Measurements from ENCODE around the gene ZBTB7C. TPM values are rescaled to one million over a fixed set of nuclear protein-coding genes. Genes with fewer than 3 reads are reported as not detected.

ZBTB7C gene
- polyA plus RNA-seq, 2 of the 4 experiments (the other 2 are of a cell fraction), result 0.10 to 0.12 TPM

DNA sequence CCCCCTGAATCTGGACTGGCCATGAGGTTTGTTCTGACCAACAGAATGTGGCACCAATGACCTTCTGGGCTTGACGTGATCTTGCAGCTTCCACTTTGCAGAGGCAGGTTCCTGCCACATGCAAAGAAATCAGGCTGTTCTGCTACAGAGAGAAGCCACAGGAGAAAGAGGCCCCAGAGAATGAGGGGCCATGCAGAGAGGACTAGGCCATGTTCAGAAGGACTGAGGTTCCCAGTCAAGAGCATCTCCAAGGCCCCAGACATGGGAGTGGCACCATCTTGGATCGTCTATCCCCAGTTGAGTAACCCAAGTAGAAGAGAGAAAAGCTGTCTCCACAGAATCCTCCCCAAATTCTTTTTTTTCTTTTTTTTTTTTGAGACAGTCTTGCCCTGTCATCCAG is 131.1 kb downstream of the ZBTB7C start (continued):
- TF ChIP-seq PHF8 (IDR thresholded peaks at IDR 0.05; ENCODE audit: borderline replicate concordance, low read depth), result no peak
- TF ChIP-seq KDM1A (IDR thresholded peaks at IDR 0.05; ENCODE audit: low read depth), result no peak

GRCh38 chr18:48274301-48274700 is 134.9 kb downstream of the ZBTB7C start:
- ChIA-PET CTCF (no interaction called here), POLR2A (no interaction called here)
- H3K4me3 ChIP-seq, result no peak overlapping the region
- peaks cover 15% of the 10 kb centered on the region for H3K4me1 ChIP-seq
- ATAC-seq (no peak), DNase-seq (ENCODE audit: low read depth in 1 of 2, low spot score in 1 of 2) (no peak), FAIRE-seq (no peak)
- H3K27ac ChIP-seq, result peak overlapping the region; percentile 24 to 29; a peak in 1 of 6 replicates
- H3K4me2 ChIP-seq, result peak overlapping the region; percentile 14; the same call in 1 of the 3 replicates
- H3K9me3 ChIP-seq, result no peaks in the 10 kb centered on the region
- 25% methylated on average over 1 of the region's 1 CpG for WGBS (ENCODE audit: missing lambda C conversion rate)
- TF ChIP-seq RFX5 (IDR thresholded peaks at IDR 0.05) (no peak), MAFK (IDR thresholded peaks at IDR 0.05; ENCODE audit: partially characterized antibody) (no peak), NFE2L2 (conservative IDR thresholded peaks at IDR 0.05; ENCODE audit: low read length) (no peak), CHD2 (IDR thresholded peaks at IDR 0.05; ENCODE audit: low read length, partially characterized antibody) (no peak), EHMT2 (IDR thresholded peaks at IDR 0.05; ENCODE audit: low read depth) (no peak), TFCP2L1 (CRISPR knock-in tag; IDR thresholded peaks at IDR 0.05) (no peak), CEBPB (IDR thresholded peaks at IDR 0.05) (no peak), EP300 (IDR thresholded peaks at IDR 0.05) (no peak), FOSB (CRISPR knock-in tag; IDR thresholded peaks at IDR 0.05) (no peak), FOXS1 (CRISPR knock-in tag; IDR thresholded peaks at IDR 0.05) (no peak), RCOR1 (IDR thresholded peaks at IDR 0.05; ENCODE audit: low read depth, low read length) (no peak), FOSL2 (IDR thresholded peaks at IDR 0.05) (no peak), FOSL2 (CRISPR knock-in tag; IDR thresholded peaks at IDR 0.05) (no peak), POLR2AphosphoS2 (conservative IDR thresholded peaks at IDR 0.05; ENCODE audit: low read length) (no peak), RAD21 (conservative IDR thresholded peaks at IDR 0.05 in 1 of 2, IDR thresholded peaks at IDR 0.05 in 1 of 2) (no peak), ZC3H11A (IDR thresholded peaks at IDR 0.05) (no peak), HOXA7 (CRISPR knock-in tag; IDR thresholded peaks at IDR 0.05) (no peak)
- TF ChIP-seq, protein P1, sequence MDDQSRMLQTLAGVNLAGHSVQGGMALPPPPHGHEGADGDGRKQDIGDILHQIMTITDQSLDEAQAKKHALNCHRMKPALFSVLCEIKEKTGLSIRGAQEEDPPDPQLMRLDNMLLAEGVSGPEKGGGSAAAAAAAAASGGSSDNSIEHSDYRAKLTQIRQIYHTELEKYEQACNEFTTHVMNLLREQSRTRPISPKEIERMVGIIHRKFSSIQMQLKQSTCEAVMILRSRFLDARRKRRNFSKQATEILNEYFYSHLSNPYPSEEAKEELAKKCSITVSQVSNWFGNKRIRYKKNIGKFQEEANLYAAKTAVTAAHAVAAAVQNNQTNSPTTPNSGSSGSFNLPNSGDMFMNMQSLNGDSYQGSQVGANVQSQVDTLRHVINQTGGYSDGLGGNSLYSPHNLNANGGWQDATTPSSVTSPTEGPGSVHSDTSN (IDR thresholded peaks at IDR 0.05), result no peak
- TF ChIP-seq, protein P2, sequence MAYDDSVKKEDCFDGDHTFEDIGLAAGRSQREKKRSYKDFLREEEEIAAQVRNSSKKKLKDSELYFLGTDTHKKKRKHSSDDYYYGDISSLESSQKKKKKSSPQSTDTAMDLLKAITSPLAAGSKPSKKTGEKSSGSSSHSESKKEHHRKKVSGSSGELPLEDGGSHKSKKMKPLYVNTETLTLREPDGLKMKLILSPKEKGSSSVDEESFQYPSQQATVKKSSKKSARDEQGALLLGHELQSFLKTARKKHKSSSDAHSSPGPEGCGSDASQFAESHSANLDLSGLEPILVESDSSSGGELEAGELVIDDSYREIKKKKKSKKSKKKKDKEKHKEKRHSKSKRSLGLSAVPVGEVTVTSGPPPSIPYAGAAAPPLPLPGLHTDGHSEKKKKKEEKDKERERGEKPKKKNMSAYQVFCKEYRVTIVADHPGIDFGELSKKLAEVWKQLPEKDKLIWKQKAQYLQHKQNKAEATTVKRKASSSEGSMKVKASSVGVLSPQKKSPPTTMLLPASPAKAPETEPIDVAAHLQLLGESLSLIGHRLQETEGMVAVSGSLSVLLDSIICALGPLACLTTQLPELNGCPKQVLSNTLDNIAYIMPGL (CRISPR knock-in tag; IDR thresholded peaks at IDR 0.05; ENCODE audit: borderline replicate concordance), result no peak
- TF ChIP-seq, protein P3, sequence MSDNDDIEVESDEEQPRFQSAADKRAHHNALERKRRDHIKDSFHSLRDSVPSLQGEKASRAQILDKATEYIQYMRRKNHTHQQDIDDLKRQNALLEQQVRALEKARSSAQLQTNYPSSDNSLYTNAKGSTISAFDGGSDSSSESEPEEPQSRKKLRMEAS (IDR thresholded peaks at IDR 0.05), result no peak
- TF ChIP-seq, protein P4, sequence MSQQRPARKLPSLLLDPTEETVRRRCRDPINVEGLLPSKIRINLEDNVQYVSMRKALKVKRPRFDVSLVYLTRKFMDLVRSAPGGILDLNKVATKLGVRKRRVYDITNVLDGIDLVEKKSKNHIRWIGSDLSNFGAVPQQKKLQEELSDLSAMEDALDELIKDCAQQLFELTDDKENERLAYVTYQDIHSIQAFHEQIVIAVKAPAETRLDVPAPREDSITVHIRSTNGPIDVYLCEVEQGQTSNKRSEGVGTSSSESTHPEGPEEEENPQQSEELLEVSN (IDR thresholded peaks at IDR 0.05; ENCODE audit: borderline replicate concordance, low read depth), result no peak

GRCh38 chr18:48270929-48271328 is 138.3 kb downstream of the ZBTB7C start:
- Histone ChIP-seq H3K27ac (no peak overlapping the region), H3K9me3 (no peaks in the 10 kb centered on the region), H3K4me2 (peak overlapping the region; percentile 39; the same call in 2 of the 3 replicates), H3K4me1 (peaks cover 15% of the 10 kb centered on the region), H3K4me3 (no peak overlapping the region)
- CTCF ChIA-PET, result no interaction called here
- ATAC-seq (no peak), FAIRE-seq (no peak), DNase-seq (ENCODE audit: low read depth in 1 of 2, low spot score in 1 of 2) (no peak)
- 10% methylated on average over 1 of the region's 1 CpG for WGBS (ENCODE audit: missing lambda C conversion rate)
- POLR2A ChIA-PET, result no interaction called here
- TF ChIP-seq CHD4 (IDR thresholded peaks at IDR 0.05; ENCODE audit: borderline replicate concordance), result no peak
- TF ChIP-seq, protein P5, sequence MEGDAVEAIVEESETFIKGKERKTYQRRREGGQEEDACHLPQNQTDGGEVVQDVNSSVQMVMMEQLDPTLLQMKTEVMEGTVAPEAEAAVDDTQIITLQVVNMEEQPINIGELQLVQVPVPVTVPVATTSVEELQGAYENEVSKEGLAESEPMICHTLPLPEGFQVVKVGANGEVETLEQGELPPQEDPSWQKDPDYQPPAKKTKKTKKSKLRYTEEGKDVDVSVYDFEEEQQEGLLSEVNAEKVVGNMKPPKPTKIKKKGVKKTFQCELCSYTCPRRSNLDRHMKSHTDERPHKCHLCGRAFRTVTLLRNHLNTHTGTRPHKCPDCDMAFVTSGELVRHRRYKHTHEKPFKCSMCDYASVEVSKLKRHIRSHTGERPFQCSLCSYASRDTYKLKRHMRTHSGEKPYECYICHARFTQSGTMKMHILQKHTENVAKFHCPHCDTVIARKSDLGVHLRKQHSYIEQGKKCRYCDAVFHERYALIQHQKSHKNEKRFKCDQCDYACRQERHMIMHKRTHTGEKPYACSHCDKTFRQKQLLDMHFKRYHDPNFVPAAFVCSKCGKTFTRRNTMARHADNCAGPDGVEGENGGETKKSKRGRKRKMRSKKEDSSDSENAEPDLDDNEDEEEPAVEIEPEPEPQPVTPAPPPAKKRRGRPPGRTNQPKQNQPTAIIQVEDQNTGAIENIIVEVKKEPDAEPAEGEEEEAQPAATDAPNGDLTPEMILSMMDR (IDR thresholded peaks at IDR 0.05), result no peak
- TF ChIP-seq, protein P4 (IDR thresholded peaks at IDR 0.05; ENCODE audit: borderline replicate concordance, low read depth), result no peak
- no peak for TF ChIP-seq ZC3H11A (IDR thresholded peaks at IDR 0.05)
- no peak for TF ChIP-seq HOXA7 (CRISPR knock-in tag; IDR thresholded peaks at IDR 0.05)
- TF ChIP-seq, protein P6, sequence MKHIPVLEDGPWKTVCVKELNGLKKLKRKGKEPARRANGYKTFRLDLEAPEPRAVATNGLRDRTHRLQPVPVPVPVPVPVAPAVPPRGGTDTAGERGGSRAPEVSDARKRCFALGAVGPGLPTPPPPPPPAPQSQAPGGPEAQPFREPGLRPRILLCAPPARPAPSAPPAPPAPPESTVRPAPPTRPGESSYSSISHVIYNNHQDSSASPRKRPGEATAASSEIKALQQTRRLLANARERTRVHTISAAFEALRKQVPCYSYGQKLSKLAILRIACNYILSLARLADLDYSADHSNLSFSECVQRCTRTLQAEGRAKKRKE (CRISPR knock-in tag; IDR thresholded peaks at IDR 0.05; ENCODE audit: low read depth), result no peak
- TF ChIP-seq JUNB (IDR thresholded peaks at IDR 0.05), result no peak
- no peak for TF ChIP-seq FOSB (CRISPR knock-in tag; IDR thresholded peaks at IDR 0.05)
- no peak for TF ChIP-seq EHF (CRISPR knock-in tag; IDR thresholded peaks at IDR 0.05)
- TF ChIP-seq CBX2 (IDR thresholded peaks at IDR 0.05; ENCODE audit: borderline replicate concordance, low read depth), result no peak
- no peak for TF ChIP-seq HEYL (CRISPR knock-in tag; IDR thresholded peaks at IDR 0.05)
- TF ChIP-seq CBX8 (IDR thresholded peaks at IDR 0.05), result no peak
- TF ChIP-seq MYC (IDR thresholded peaks at IDR 0.05; ENCODE audit: borderline replicate concordance, low read length), result no peak

Data from A549 (cell line).